Measurements from ENCODE around the gene NLRP5.
"Not testable (repeated sequence)": the region's sequence is repeated elsewhere in the genome, so short reads cannot be mapped to it uniquely, and the experiment has no call there.

NLRP5 gene

GRCh38 chr19:56076498-56076897 lies 89.9 kb downstream of the NLRP5 start:
- DNase-seq (ENCODE audit: low read depth) = no peak

GRCh38 chr19:56079609-56080008 lies 93.0 kb downstream of the NLRP5 start:
- DNase-seq (ENCODE audit: low read depth) = no peak

GRCh38 chr19:56080669-56081401 lies 94.3 kb downstream of the NLRP5 start:
- no peak for DNase-seq (ENCODE audit: low read depth)

GRCh38 chr19:56083668-56084067 lies 97.1 kb downstream of the NLRP5 start:
- DNase-seq (ENCODE audit: low read depth) = no peak

GRCh38 chr19:56084835-56085536 lies 98.4 kb downstream of the NLRP5 start:
- no peak for DNase-seq (ENCODE audit: low read depth)

- no peak for DNase-seq (ENCODE audit: low read depth)
Observed at GRCh38 chr19:56085571-56086275, 99.1 kb downstream of the NLRP5 start.

- no peak for DNase-seq (ENCODE audit: low read depth)
Observed at GRCh38 chr19:56086671-56087430, 100.3 kb downstream of the NLRP5 start.

- DNase-seq (ENCODE audit: low read depth) = no peak
Observed at GRCh38 chr19:56087647-56088496, 101.3 kb downstream of the NLRP5 start.

GRCh38 chr19:56088497-56089215 lies 102.1 kb downstream of the NLRP5 start:
- no peak for DNase-seq (ENCODE audit: low read depth)

- no peak for DNase-seq (ENCODE audit: low read depth)
Observed at GRCh38 chr19:56089344-56089743, 102.8 kb downstream of the NLRP5 start.

- no peak for DNase-seq (ENCODE audit: low read depth)
Observed at GRCh38 chr19:56091066-56091490, 104.5 kb downstream of the NLRP5 start.

GRCh38 chr19:56091751-56092546 lies 105.4 kb downstream of the NLRP5 start:
- no peak for DNase-seq (ENCODE audit: low read depth)

- no peak for DNase-seq (ENCODE audit: low read depth)
Observed at GRCh38 chr19:56092685-56093631, 106.4 kb downstream of the NLRP5 start.

GRCh38 chr19:56094449-56094848 lies 107.9 kb downstream of the NLRP5 start:
- DNase-seq (ENCODE audit: low read depth) = no peak

GRCh38 chr19:56096665-56097064 lies 110.1 kb downstream of the NLRP5 start:
- no peak for DNase-seq (ENCODE audit: low read depth)

GRCh38 chr19:56097306-56097705 lies 110.7 kb downstream of the NLRP5 start:
- no peak for DNase-seq (ENCODE audit: low read depth)

- no peak for DNase-seq (ENCODE audit: low read depth)
Observed at GRCh38 chr19:56097776-56098175, 111.2 kb downstream of the NLRP5 start.

- not testable (repeated sequence) for DNase-seq (ENCODE audit: low read depth)
Observed at GRCh38 chr19:56098237-56098636, 111.7 kb downstream of the NLRP5 start.
